Gastroesophageal sphincter (tissue), 4 donors: ENCODE measurements around the gene SMTN. TPM values are rescaled to one million over a fixed set of nuclear protein-coding genes. Genes with fewer than 3 reads are reported as not detected.
A peak's percentile ranks its signal among the peaks of the same experiment; 100 is the strongest.

Experiments used
- ATAC-seq: fragments of 150-250 bp; one replicate; pipeline ENCODE4 v1.9.1; 2016; ENCODE audit warnings: mild to moderate bottlenecking, moderate library complexity
- H3K27ac ChIP-seq, 4 donors: fragments of 200-600 bp; sonication (generic) in 3 of 4; 1 replicate in 3 of 4; 2 replicates in 1 of 4; pipeline ENCODE4 v1.5.1; 2016 to 2019
- H3K27me3 ChIP-seq: fragments of 200-600 bp; sonication (generic); one replicate; pipeline ENCODE4 v1.5.1; 2019
- H3K36me3 ChIP-seq, 2 donors: fragments of 200-600 bp; sonication (generic); one replicate each; pipeline ENCODE4 v1.5.1; 2019; ENCODE audit warnings: control low read depth in 1 of 2
- H3K4me1 ChIP-seq, 3 donors: fragments of 200-600 bp; sonication (generic); 1 replicate in 2 of 3; 2 replicates in 1 of 3; pipeline ENCODE4 v1.5.1; 2016 to 2019; ENCODE audit warnings: control low read depth in 2 of 3
- H3K4me3 ChIP-seq, 2 donors: fragments of 200-600 bp; sonication (generic); one replicate each; pipeline ENCODE4 v1.5.1; 2019; ENCODE audit warnings: mild to moderate bottlenecking in 1 of 2, moderate library complexity in 1 of 2
- H3K9me3 ChIP-seq, 3 donors: fragments of 200-600 bp; sonication (generic); one replicate each; pipeline ENCODE4 v1.5.1; 2017 to 2019; ENCODE audit warnings: control low read depth in 2 of 3
- CTCF ChIP-seq, 4 experiments: fragments of 200-600 bp in 2 of 4; fragments of 450-650 bp in 2 of 4; sonication (generic) in 1 of 4; IDR thresholded peaks; one replicate each; pipeline ENCODE4 v1.5.1; 2017 to 2019; ENCODE audit warnings: antibody characterized with exemption in 4 of 4, mild to moderate bottlenecking in 2 of 4, moderate library complexity in 2 of 4
- EP300 ChIP-seq: sonication (generic); formaldehyde crosslinking; IDR thresholded peaks from one replicate; pipeline ENCODE4 v1.6.1; 2017; ENCODE audit warnings: antibody characterized with exemption, mild to moderate bottlenecking
- POLR2A ChIP-seq, 2 donors: fragments of 450-650 bp; IDR thresholded peaks; one replicate each; pipeline ENCODE4 v1.6.1; 2017; ENCODE audit warnings: antibody characterized with exemption in 2 of 2, mild to moderate bottlenecking in 2 of 2, moderate library complexity in 1 of 2
- POLR2AphosphoS5 ChIP-seq: sonication (generic); formaldehyde crosslinking; IDR thresholded peaks from one replicate; pipeline ENCODE4 v1.6.1; 2017; ENCODE audit warnings: antibody characterized with exemption
- WGBS, 2 donors: methylation state at CpG; one replicate each; pipeline ENCODE4 v1.1.5; 2018; ENCODE audit warnings: low coverage in 1 of 2; 5-methylcytosine and 5-hydroxymethylcytosine counted together
- total RNA-seq, 4 donors: library from RNA; depleted of rRNA; stranded (reverse); fragments of >200 nt; gene quantifications; one replicate each; pipeline ENCODE4 v1.1.0, GENCODE V29; 2016

Gene SMTN
- total RNA-seq, 4 donors from 2014 or later, result 900 to 1,687 (median 1,274) TPM

- TF ChIP-seq POLR2A (IDR thresholded peaks at IDR 0.05) (peak; percentile 72 to 76), POLR2AphosphoS5 (peak; percentile 78), EP300 (no peak), CTCF (IDR thresholded peaks at IDR 0.05) (peak in 3 of 4 experiments; percentile 88 to 92 (median 89))
- Histone ChIP-seq H3K9me3 (no peaks in the 10 kb centered on the region), H3K27me3 (no peaks in the 10 kb centered on the region), H3K27ac (peak overlapping the region; percentile 89 to 100 (median 98)), H3K4me1 (peaks cover 0 to 91% (median 65%) of the 10 kb centered on the region in 3 donors), H3K36me3 (peaks cover 0 to 32% of the 10 kb centered on the region in 2 donors), H3K4me3 (peak overlapping the region; percentile 76 to 89)
- ATAC-seq, result peak; percentile 70
- no CpG with 5 or more reads among the region's 69 CpGs for WGBS, 2 donors
Observed at GRCh38 chr22:31084811-31085492, 3.8 kb downstream of the SMTN start.

- 0% methylated on average over 1 of the region's 13 CpGs; no CpG with 5 or more reads in 1 of the 2 donors for WGBS, 2 donors
- Histone ChIP-seq H3K36me3 (peaks cover 0 to 37% of the 10 kb centered on the region in 2 donors), H3K9me3 (no peaks in the 10 kb centered on the region), H3K27ac (peak overlapping the region; percentile 89 to 100 (median 98)), H3K4me1 (peaks cover 0 to 91% (median 62%) of the 10 kb centered on the region in 3 donors), H3K27me3 (no peaks in the 10 kb centered on the region), H3K4me3 (peak overlapping the region; percentile 76 to 89)
- TF ChIP-seq POLR2A (IDR thresholded peaks at IDR 0.05), result no peak
- no peak for TF ChIP-seq POLR2AphosphoS5
- TF ChIP-seq CTCF (IDR thresholded peaks at IDR 0.05), result no peak
- no peak for TF ChIP-seq EP300
- ATAC-seq, result no peak
Observed at GRCh38 chr22:31085493-31085824, 4.3 kb downstream of the SMTN start.

GRCh38 chr22:31085928-31086327 is 4.8 kb downstream of the SMTN start:
- Histone ChIP-seq H3K27ac (peak overlapping the region; percentile 89 to 100 (median 98)), H3K9me3 (no peaks in the 10 kb centered on the region), H3K4me1 (peaks cover 0 to 91% (median 60%) of the 10 kb centered on the region in 3 donors), H3K36me3 (peaks cover 0 to 41% of the 10 kb centered on the region in 2 donors), H3K27me3 (no peaks in the 10 kb centered on the region), H3K4me3 (peak overlapping the region in 1 of 2 donors; percentile 89)
- WGBS, 2 donors, result no CpG with 5 or more reads among the region's 3 CpGs
- ATAC-seq, result no peak
- no peak for TF ChIP-seq POLR2A (IDR thresholded peaks at IDR 0.05)

- TF ChIP-seq CTCF (IDR thresholded peaks at IDR 0.05) (no peak), POLR2AphosphoS5 (no peak), EP300 (no peak), POLR2A (IDR thresholded peaks at IDR 0.05) (no peak)
- peaks cover 0 to 50% of the 10 kb centered on the region in 2 donors for H3K36me3 ChIP-seq
- peak overlapping the region; percentile 89 to 100 (median 98) for H3K27ac ChIP-seq
- H3K4me1 ChIP-seq, result peaks cover 0 to 98% (median 60%) of the 10 kb centered on the region in 3 donors
- 57% methylated on average over 3 of the region's 8 CpGs; no CpG with 5 or more reads in 1 of the 2 donors for WGBS, 2 donors
- no peaks in the 10 kb centered on the region for H3K27me3 ChIP-seq
- ATAC-seq, result no peak
- peak overlapping the region in 1 of 2 donors; percentile 65 for H3K4me3 ChIP-seq
- no peaks in the 10 kb centered on the region for H3K9me3 ChIP-seq
Observed at GRCh38 chr22:31086703-31087330, 5.7 kb downstream of the SMTN start.

- H3K27ac ChIP-seq, result peak overlapping the region; percentile 89 to 100 (median 98)
- peaks cover 0 to 98% (median 57%) of the 10 kb centered on the region in 3 donors for H3K4me1 ChIP-seq
- H3K9me3 ChIP-seq, result no peaks in the 10 kb centered on the region
- no peak for ATAC-seq
- TF ChIP-seq EP300, result no peak
- no peak for TF ChIP-seq POLR2A (IDR thresholded peaks at IDR 0.05)
- peak; percentile 54 for TF ChIP-seq POLR2AphosphoS5
- no peak for TF ChIP-seq CTCF (IDR thresholded peaks at IDR 0.05)
- no CpG with 5 or more reads among the region's 21 CpGs for WGBS, 2 donors
- H3K27me3 ChIP-seq, result no peaks in the 10 kb centered on the region
- peak overlapping the region in 1 of 2 donors; percentile 65 for H3K4me3 ChIP-seq
- peaks cover 0 to 60% of the 10 kb centered on the region in 2 donors for H3K36me3 ChIP-seq
Observed at GRCh38 chr22:31087744-31088215, 6.7 kb downstream of the SMTN start.
